ENCODE data around the gene IGFL4.

Gene IGFL4

DNA sequence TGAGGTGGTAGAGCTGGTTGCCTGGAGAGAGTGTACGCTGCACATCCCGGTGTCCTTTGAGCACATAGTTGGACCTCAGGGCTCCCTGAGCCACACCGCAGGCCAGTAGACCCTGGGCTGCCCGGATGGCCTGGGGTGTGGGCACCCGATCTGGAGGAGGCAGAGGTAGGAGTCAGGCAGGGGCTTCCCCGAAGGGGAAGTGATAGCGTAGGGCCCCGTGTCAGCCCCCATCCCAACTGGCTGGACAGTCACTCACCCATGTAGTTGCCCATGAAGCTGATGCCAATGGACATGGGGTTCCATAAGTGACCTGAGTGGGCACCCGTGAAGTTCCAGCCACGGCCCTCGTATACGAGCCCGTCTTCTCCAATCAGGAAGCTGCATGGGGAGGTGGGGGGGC, 21.5 kb downstream of the IGFL4 start:
- no peaks in the 10 kb centered on the region for H3K9me3 ChIP-seq
- peaks cover 13% of the 10 kb centered on the region for H3K27me3 ChIP-seq
- peak overlapping the region in 1 of 2 experiments; percentile 88 for H3K4me3 ChIP-seq (ENCODE audit: low read depth in 1 of 2, low read length in 1 of 2)
- H3K4me1 ChIP-seq (ENCODE audit: control insufficient read depth in 1 of 2, insufficient read depth in 1 of 2, low read depth in 1 of 2, low read length in 1 of 2) = peaks cover 94 to 96% of the 10 kb centered on the region in 2 experiments
- TF ChIP-seq, protein P1, sequence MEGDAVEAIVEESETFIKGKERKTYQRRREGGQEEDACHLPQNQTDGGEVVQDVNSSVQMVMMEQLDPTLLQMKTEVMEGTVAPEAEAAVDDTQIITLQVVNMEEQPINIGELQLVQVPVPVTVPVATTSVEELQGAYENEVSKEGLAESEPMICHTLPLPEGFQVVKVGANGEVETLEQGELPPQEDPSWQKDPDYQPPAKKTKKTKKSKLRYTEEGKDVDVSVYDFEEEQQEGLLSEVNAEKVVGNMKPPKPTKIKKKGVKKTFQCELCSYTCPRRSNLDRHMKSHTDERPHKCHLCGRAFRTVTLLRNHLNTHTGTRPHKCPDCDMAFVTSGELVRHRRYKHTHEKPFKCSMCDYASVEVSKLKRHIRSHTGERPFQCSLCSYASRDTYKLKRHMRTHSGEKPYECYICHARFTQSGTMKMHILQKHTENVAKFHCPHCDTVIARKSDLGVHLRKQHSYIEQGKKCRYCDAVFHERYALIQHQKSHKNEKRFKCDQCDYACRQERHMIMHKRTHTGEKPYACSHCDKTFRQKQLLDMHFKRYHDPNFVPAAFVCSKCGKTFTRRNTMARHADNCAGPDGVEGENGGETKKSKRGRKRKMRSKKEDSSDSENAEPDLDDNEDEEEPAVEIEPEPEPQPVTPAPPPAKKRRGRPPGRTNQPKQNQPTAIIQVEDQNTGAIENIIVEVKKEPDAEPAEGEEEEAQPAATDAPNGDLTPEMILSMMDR (IDR thresholded peaks at IDR 0.05) = no peak
- H3K27ac ChIP-seq = peak overlapping the region; percentile 92
- peaks cover 35% of the 10 kb centered on the region for H3K36me3 ChIP-seq

- no peak overlapping the region for H3K4me3 ChIP-seq (ENCODE audit: low read depth in 1 of 2, low read length in 1 of 2)
- peak overlapping the region; percentile 92 for H3K27ac ChIP-seq
- peaks cover 35% of the 10 kb centered on the region for H3K36me3 ChIP-seq
- H3K9me3 ChIP-seq = no peaks in the 10 kb centered on the region
- TF ChIP-seq, protein P1 (IDR thresholded peaks at IDR 0.05) = no peak
- peaks cover 18% of the 10 kb centered on the region for H3K27me3 ChIP-seq
- peaks cover 92 to 94% of the 10 kb centered on the region in 2 experiments for H3K4me1 ChIP-seq (ENCODE audit: control insufficient read depth in 1 of 2, insufficient read depth in 1 of 2, low read depth in 1 of 2, low read length in 1 of 2)
Measured at GRCh38 chr19:46018729-46019251, 22.0 kb downstream of the IGFL4 start.

DNA sequence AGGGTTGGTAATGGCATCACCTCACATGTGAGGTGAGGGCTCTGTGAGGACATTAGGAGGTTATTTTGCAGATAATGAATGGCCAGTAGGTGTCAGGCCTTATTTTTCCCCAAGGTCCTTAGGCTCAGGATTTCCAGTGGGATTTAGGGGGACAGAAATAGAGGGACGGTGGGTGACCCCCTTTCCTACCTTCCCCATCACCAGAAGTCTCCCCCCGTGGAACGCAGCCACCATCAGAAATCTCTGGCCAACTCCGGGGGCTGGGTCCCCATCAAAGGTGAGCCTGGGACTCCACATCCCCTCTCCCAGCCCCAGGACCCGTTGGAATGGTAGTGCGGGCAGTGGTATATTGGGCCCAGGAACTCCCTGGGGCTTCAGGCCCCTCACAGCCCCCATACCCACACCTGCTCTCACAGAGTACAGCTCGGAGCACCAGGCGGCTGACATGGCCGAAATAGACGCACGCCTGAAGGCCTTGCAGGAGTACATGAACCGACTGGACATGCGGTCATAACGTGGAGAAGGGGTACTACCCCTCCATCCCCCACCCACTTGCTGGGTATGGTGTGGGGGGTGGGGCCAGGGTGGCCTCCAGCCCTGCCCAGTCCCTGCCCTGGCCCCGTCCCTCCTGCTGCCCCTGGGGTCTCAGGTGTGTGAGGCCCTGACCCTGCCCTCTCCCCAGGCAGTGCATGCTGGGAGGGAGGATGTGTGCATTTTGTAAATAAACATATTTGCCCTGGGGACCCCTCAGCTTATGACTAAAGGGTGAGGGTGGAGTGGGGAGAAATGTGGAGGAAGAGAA, 22.7 kb downstream of the IGFL4 start:
- TF ChIP-seq, protein P1 (IDR thresholded peaks at IDR 0.05) = no peak
- peak overlapping the region in 1 of 2 experiments; percentile 98 for H3K4me3 ChIP-seq (ENCODE audit: low read depth in 1 of 2, low read length in 1 of 2)
- H3K36me3 ChIP-seq = peaks cover 35% of the 10 kb centered on the region

GRCh38 chr19:46017095-46017429, 23.7 kb downstream of the IGFL4 start:
- TF ChIP-seq, protein P1 (IDR thresholded peaks at IDR 0.05) = no peak
- Histone ChIP-seq H3K4me3 (ENCODE audit: low read depth in 1 of 2, low read length in 1 of 2) (peak overlapping the region; percentile 80 to 98), H3K36me3 (peaks cover 35% of the 10 kb centered on the region), H3K9me3 (no peaks in the 10 kb centered on the region), H3K27me3 (peaks cover 28% of the 10 kb centered on the region), H3K4me1 (ENCODE audit: control insufficient read depth in 1 of 2, insufficient read depth in 1 of 2, low read depth in 1 of 2, low read length in 1 of 2) (peaks cover 75 to 78% of the 10 kb centered on the region in 2 experiments), H3K27ac (peak overlapping the region; percentile 92)

More for the DNA sequence above, 22.7 kb downstream of the IGFL4 start:
- Histone ChIP-seq H3K27me3 (peaks cover 25% of the 10 kb centered on the region), H3K4me1 (ENCODE audit: control insufficient read depth in 1 of 2, insufficient read depth in 1 of 2, low read depth in 1 of 2, low read length in 1 of 2) (peaks cover 85 to 87% of the 10 kb centered on the region in 2 experiments), H3K9me3 (no peaks in the 10 kb centered on the region), H3K27ac (peak overlapping the region; percentile 92)

GRCh38 chr19:46016426-46017094, 24.2 kb downstream of the IGFL4 start:
- Histone ChIP-seq H3K4me3 (ENCODE audit: low read depth in 1 of 2, low read length in 1 of 2) (peak overlapping the region; percentile 80 to 98), H3K27me3 (peaks cover 28% of the 10 kb centered on the region)

More at GRCh38 chr19:46016426-46017094, 24.2 kb downstream of the IGFL4 start:
- Histone ChIP-seq H3K4me1 (ENCODE audit: control insufficient read depth in 1 of 2, insufficient read depth in 1 of 2, low read depth in 1 of 2, low read length in 1 of 2) (peaks cover 70 to 73% of the 10 kb centered on the region in 2 experiments), H3K9me3 (no peaks in the 10 kb centered on the region), H3K36me3 (peaks cover 35% of the 10 kb centered on the region), H3K27ac (peak overlapping the region; percentile 92)
- TF ChIP-seq, protein P1 (IDR thresholded peaks at IDR 0.05) = peak; percentile 95

Measured in neutrophil (primary cell).